Mesenchymal stem cell (in vitro differentiated cells and primary cell): Measurements from ENCODE around the gene GCH1.

Experiments used
- DNase-seq: peaks from one replicate; pipeline ENCODE4 v3.0.0-alpha.2; 2013
- H2AFZ ChIP-seq: one replicate; pipeline ENCODE4 v1.6.1; 2013; ENCODE audit warnings: low read depth, mild to moderate bottlenecking, control low read depth, inconsistent platforms, low read length, moderate library complexity
- H2AK5ac ChIP-seq: 2 replicates; pipeline ENCODE4 v1.6.1; 2013; ENCODE audit warnings: low read length, moderate library complexity, mild to moderate bottlenecking, inconsistent platforms; ENCODE audit not compliant: severe bottlenecking
- H2BK120ac ChIP-seq: one replicate; pipeline ENCODE4 v1.6.1; 2013; ENCODE audit warnings: low read depth, mild to moderate bottlenecking, inconsistent platforms, low read length, moderate library complexity
- H2BK12ac ChIP-seq, 2 experiments: one replicate each; pipeline ENCODE4 v1.6.1; 2013; ENCODE audit warnings: inconsistent platforms in 2 of 2, low read length in 2 of 2, mild to moderate bottlenecking in 2 of 2, moderate library complexity in 2 of 2, control low read depth in 1 of 2
- H2BK15ac ChIP-seq: one replicate; pipeline ENCODE4 v1.6.1; 2013; ENCODE audit warnings: mild to moderate bottlenecking, low read depth, inconsistent platforms; ENCODE audit not compliant: poor library complexity, severe bottlenecking
- H2BK5ac ChIP-seq: 2 replicates; pipeline ENCODE4 v1.6.1; 2013; ENCODE audit warnings: low read depth, mild to moderate bottlenecking, low read length, control low read depth, inconsistent platforms; ENCODE audit not compliant: poor library complexity, severe bottlenecking
- H3K14ac ChIP-seq, 2 experiments: one replicate each; pipeline ENCODE4 v1.6.1; 2013; ENCODE audit warnings: inconsistent platforms in 2 of 2, low read length in 2 of 2, control low read depth in 1 of 2, mild to moderate bottlenecking in 1 of 2, moderate library complexity in 1 of 2
- H3K18ac ChIP-seq, 2 experiments: one replicate each; pipeline ENCODE4 v1.6.1; 2013; ENCODE audit warnings: inconsistent platforms in 2 of 2, low read length in 2 of 2, control low read depth in 1 of 2, low read depth in 1 of 2, mild to moderate bottlenecking in 1 of 2
- H3K23ac ChIP-seq, 2 experiments: one replicate each; pipeline ENCODE4 v1.6.1; 2013; ENCODE audit warnings: inconsistent platforms in 2 of 2, low read length in 2 of 2, mild to moderate bottlenecking in 2 of 2, moderate library complexity in 2 of 2, control low read depth in 1 of 2
- H3K27ac ChIP-seq: 2 replicates; pipeline ENCODE4 v1.5.1; 2013; ENCODE audit warnings: mild to moderate bottlenecking, moderate library complexity, low read length, control low read depth, inconsistent platforms; ENCODE audit not compliant: poor library complexity, severe bottlenecking
- H3K27me3 ChIP-seq, 2 experiments: 2 replicates each; pipeline versions ENCODE4 v1.6.1 to v1.7.0; 2013; ENCODE audit warnings: low read length in 2 of 2, mild to moderate bottlenecking in 2 of 2, moderate library complexity in 2 of 2, control low read depth in 1 of 2, inconsistent platforms in 1 of 2; ENCODE audit not compliant: control insufficient read depth in 1 of 2, insufficient read depth in 1 of 2
- H3K36me3 ChIP-seq, 2 experiments: 2 replicates each; pipeline versions ENCODE4 v1.6.1 to v1.7.0; 2013; ENCODE audit warnings: low read length in 2 of 2, control low read depth in 1 of 2, inconsistent platforms in 1 of 2, low read depth in 1 of 2, mild to moderate bottlenecking in 1 of 2; ENCODE audit not compliant: insufficient read depth in 2 of 2, control insufficient read depth in 1 of 2
- H3K4ac ChIP-seq, 2 experiments: one replicate each; pipeline ENCODE4 v1.6.1; 2013; ENCODE audit warnings: inconsistent platforms in 2 of 2, low read length in 2 of 2, mild to moderate bottlenecking in 2 of 2, moderate library complexity in 2 of 2, control low read depth in 1 of 2, low read depth in 1 of 2
- H3K4me1 ChIP-seq: 2 replicates; pipeline ENCODE4 v1.6.1; 2013; ENCODE audit warnings: low read depth, low read length, control low read depth; ENCODE audit not compliant: control insufficient read depth, insufficient read depth
- H3K4me2 ChIP-seq: 2 replicates; pipeline ENCODE4 v1.6.1; 2013; ENCODE audit warnings: low read length, mild to moderate bottlenecking, inconsistent platforms; ENCODE audit not compliant: poor library complexity, severe bottlenecking
- H3K4me3 ChIP-seq, 2 experiments: 2 replicates each; pipeline versions ENCODE4 v1.5.1 to v1.7.0; 2013; ENCODE audit warnings: low read length in 2 of 2, mild to moderate bottlenecking in 2 of 2, control low read depth in 1 of 2, low read depth in 1 of 2; ENCODE audit not compliant: insufficient read depth in 1 of 2
- H3K79me1 ChIP-seq: replicated peaks from 2 replicates; pipeline ENCODE4 v1.6.1; 2013; ENCODE audit warnings: mild to moderate bottlenecking, control low read depth, low read length, inconsistent platforms; ENCODE audit not compliant: poor library complexity, severe bottlenecking
- H3K9ac ChIP-seq: 2 replicates; pipeline ENCODE4 v1.7.0; 2013; ENCODE audit warnings: mild to moderate bottlenecking, low read length, moderate library complexity
- H3K9me3 ChIP-seq: 2 replicates; pipeline ENCODE4 v1.7.0; 2013; ENCODE audit warnings: mild to moderate bottlenecking, low read length; ENCODE audit not compliant: control insufficient read depth
- H4K8ac ChIP-seq: one replicate; pipeline ENCODE4 v1.6.1; 2013; ENCODE audit warnings: inconsistent platforms, mild to moderate bottlenecking, low read length, moderate library complexity
- H4K91ac ChIP-seq: one replicate; pipeline ENCODE4 v1.6.1; 2013; ENCODE audit warnings: mild to moderate bottlenecking, low read length, inconsistent platforms
- WGBS: methylation state at CpG from one replicate; pipeline ENCODE4 v1.1.7; 2013; ENCODE audit warnings: mixed read lengths; 5-methylcytosine and 5-hydroxymethylcytosine counted together

GCH1 gene

DNA sequence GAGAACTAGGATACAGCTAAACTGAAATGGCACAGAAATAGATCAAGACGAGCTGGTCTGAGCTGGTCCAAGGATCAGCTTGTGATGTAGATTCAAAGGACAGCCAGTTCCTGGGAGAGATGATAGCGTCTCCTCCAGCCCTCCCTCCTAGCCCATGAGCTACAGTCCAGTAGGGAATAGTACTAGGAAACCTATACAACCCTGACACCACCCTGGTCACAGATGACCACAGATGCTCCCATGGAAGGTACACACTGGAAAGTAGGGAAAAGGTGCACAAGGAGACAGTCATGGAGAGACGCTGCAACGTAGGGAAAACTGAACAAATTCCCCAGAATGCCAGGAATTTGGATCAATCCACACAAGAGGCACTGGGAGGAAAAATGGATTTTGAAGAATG, 6.9 kb downstream of the GCH1 start:
- no peak overlapping the region for H3K4me3 ChIP-seq
- H3K18ac ChIP-seq, result peak overlapping the region in 1 of 2 experiments; percentile 84
- no peak overlapping the region for H2BK120ac ChIP-seq

DNA sequence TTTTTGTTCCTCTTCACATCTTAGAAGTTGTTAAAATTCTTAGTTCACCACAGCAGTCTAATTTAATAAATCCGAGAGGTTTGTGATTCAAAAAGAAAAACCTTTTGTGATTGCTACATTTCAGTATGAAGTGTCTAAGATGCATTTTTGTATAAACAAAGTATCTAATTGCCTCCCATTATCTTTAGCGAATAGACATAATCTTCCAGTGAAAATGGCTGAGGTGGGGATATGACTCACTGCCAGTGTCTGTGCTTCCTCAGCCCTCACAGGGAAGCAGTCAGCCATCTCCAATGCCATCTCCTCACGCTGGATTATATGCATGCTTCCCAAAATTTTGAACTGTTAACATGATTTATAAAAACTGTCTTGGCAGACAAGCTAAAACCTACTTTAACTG, 7.6 kb downstream of the GCH1 start:
- Histone ChIP-seq H3K4me2 (no peak overlapping the region), H3K9ac (no peak overlapping the region), H2BK5ac (no peak overlapping the region), H2AFZ (no peak overlapping the region), H3K27me3 (no peaks in the 10 kb centered on the region), H3K4me3 (no peak overlapping the region), H3K4me1 (no peaks in the 10 kb centered on the region), H2BK120ac (no peak overlapping the region), H3K9me3 (no peaks in the 10 kb centered on the region), H4K8ac (no peak overlapping the region), H2BK12ac (no peak overlapping the region), H2BK15ac (no peak overlapping the region), H3K27ac (no peak overlapping the region), H4K91ac (no peak overlapping the region), H3K4ac (no peak overlapping the region), H3K14ac (no peak overlapping the region), H3K18ac (no peak overlapping the region), H3K23ac (no peak overlapping the region), H3K79me1 (no peaks in the 10 kb centered on the region), H2AK5ac (no peak overlapping the region), H3K36me3 (no peaks in the 10 kb centered on the region)
- WGBS, result 11% methylated on average over 2 of the region's 3 CpGs
- peak; percentile 82 for DNase-seq

More for the DNA sequence above, 6.9 kb downstream of the GCH1 start:
- Histone ChIP-seq H3K14ac (no peak overlapping the region), H4K8ac (no peak overlapping the region), H3K4me1 (no peaks in the 10 kb centered on the region), H3K79me1 (no peaks in the 10 kb centered on the region), H2BK5ac (no peak overlapping the region), H3K9me3 (no peaks in the 10 kb centered on the region), H3K23ac (no peak overlapping the region), H3K9ac (no peak overlapping the region), H2AK5ac (no peak overlapping the region), H2AFZ (no peak overlapping the region), H3K27me3 (no peaks in the 10 kb centered on the region), H3K27ac (no peak overlapping the region), H2BK15ac (peak overlapping the region; percentile 6), H2BK12ac (no peak overlapping the region), H3K4me2 (no peak overlapping the region), H3K36me3 (no peaks in the 10 kb centered on the region), H3K4ac (no peak overlapping the region), H4K91ac (peak overlapping the region; percentile 85)
- DNase-seq, result no peak
- 84% methylated on average over 4 of the region's 4 CpGs for WGBS

DNA sequence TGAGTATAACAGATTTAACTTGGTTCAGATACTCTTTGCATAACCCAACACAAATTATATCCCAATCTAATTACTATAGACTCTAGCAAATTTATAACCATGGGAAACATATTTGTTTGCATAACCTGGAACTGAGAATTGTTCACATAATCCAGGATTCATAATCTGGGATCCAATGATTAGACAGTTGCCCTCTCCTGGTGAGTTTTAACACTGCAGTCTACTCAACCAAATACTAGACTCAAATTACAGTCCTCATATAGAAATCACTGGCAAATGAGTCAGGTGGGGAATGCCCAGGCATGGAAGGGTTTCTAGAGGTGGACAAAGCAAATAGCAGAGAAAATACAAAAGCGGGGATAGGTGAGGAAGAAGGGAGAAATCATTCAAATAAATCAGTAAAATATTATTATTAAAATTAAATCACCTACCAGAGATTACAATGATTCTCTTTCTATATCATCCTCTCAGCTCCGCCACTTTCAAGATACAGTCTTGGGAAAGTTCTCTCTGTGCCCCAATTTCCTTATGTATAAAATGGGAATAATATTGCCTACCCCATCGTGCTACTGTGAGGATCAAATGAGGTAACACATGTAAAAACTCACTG, 9.4 kb downstream of the GCH1 start:
- Histone ChIP-seq H3K4ac (no peak overlapping the region), H2BK120ac (no peak overlapping the region), H3K9ac (no peak overlapping the region), H3K36me3 (no peaks in the 10 kb centered on the region), H3K18ac (no peak overlapping the region), H3K4me2 (no peak overlapping the region), H3K9me3 (no peaks in the 10 kb centered on the region), H4K8ac (no peak overlapping the region), H3K4me3 (no peak overlapping the region), H3K23ac (no peak overlapping the region), H2AFZ (no peak overlapping the region), H3K27ac (no peak overlapping the region), H3K27me3 (no peaks in the 10 kb centered on the region), H4K91ac (no peak overlapping the region), H3K79me1 (no peaks in the 10 kb centered on the region), H2BK15ac (no peak overlapping the region), H3K14ac (no peak overlapping the region), H2AK5ac (no peak overlapping the region), H2BK12ac (no peak overlapping the region), H3K4me1 (no peaks in the 10 kb centered on the region), H2BK5ac (no peak overlapping the region)
- DNase-seq, result peak; percentile 84
- 81% methylated on average over 1 of the region's 3 CpGs for WGBS

DNA sequence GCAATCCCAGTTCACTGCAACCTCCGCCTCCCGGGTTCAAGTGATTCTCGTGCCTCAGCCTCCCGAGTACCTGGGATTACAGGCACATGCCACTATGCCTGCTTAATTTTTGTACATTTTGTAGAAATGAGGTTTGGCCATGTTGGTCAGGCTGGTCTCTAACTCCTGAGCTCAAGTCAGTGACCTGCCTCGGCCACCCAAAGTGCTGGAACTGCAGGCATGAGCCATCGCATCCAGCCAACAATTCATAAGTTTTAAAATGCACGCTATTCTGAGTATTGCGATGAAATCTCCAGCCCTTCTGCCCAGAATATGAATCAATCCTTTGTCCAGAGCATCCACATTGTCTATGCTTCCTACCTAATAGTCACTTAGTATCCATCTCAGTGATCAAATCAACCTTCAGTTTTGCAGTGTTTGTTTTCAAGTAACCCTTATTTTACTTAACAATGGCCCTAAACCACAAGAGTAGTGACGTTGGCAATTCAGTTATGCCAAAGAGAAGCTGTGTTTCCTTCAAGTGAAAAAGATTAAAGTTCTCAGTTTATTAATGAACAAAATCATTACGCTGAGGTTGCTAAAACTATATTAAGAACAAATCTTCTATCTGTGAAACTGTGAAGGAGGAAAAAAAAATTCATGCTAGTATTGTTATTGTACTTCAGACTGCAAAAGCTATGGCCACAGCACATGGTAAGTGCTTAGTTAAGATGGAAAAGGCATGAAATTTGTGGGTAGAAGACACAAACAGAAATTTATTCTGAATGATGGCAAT, 11.0 kb downstream of the GCH1 start:
- WGBS, result 96% methylated on average over 9 of the region's 10 CpGs
- Histone ChIP-seq H3K4ac (no peak overlapping the region), H3K27ac (no peak overlapping the region), H3K4me1 (peaks cover 1% of the 10 kb centered on the region), H2AFZ (no peak overlapping the region), H3K4me3 (no peak overlapping the region), H3K79me1 (no peaks in the 10 kb centered on the region), H3K36me3 (no peaks in the 10 kb centered on the region), H2BK15ac (no peak overlapping the region), H3K27me3 (no peaks in the 10 kb centered on the region), H3K9ac (no peak overlapping the region), H2BK5ac (no peak overlapping the region), H3K4me2 (no peak overlapping the region), H4K8ac (no peak overlapping the region), H2AK5ac (no peak overlapping the region), H2BK12ac (no peak overlapping the region), H2BK120ac (no peak overlapping the region), H4K91ac (no peak overlapping the region), H3K9me3 (no peaks in the 10 kb centered on the region), H3K18ac (no peak overlapping the region), H3K23ac (no peak overlapping the region), H3K14ac (no peak overlapping the region)
- no peak for DNase-seq
